HG03060 (cell line): ENCODE results near the gene DNAH2.

Experiments used
- ATAC-seq: cut with Tn5 transposase; IDR thresholded peaks from one replicate; pipeline ENCODE4 v1.9.1; 2021; ENCODE audit warnings: low read depth, moderate number of reproducible peaks; ENCODE audit not compliant: unreplicated experiment

Gene DNAH2

DNA sequence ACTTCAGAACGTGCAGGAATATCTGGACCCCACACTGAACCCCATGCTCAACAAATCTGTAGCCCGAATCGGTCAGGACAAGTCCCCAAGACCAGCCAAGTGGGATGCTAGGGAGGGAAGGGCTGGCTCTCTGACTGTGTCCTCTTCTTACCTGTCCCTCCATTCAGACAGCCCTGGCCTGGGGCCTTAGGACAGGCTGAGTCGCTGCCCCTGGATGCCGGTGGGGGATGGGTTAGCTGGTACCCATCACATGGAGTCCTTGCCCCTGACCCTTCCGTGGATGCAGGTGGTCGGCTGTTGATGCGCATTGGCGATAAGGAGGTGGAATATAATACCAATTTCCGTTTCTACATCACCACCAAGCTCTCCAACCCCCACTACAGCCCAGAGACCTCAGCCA is 100.5 kb downstream of the DNAH2 start:
- ATAC-seq = no peak

DNA sequence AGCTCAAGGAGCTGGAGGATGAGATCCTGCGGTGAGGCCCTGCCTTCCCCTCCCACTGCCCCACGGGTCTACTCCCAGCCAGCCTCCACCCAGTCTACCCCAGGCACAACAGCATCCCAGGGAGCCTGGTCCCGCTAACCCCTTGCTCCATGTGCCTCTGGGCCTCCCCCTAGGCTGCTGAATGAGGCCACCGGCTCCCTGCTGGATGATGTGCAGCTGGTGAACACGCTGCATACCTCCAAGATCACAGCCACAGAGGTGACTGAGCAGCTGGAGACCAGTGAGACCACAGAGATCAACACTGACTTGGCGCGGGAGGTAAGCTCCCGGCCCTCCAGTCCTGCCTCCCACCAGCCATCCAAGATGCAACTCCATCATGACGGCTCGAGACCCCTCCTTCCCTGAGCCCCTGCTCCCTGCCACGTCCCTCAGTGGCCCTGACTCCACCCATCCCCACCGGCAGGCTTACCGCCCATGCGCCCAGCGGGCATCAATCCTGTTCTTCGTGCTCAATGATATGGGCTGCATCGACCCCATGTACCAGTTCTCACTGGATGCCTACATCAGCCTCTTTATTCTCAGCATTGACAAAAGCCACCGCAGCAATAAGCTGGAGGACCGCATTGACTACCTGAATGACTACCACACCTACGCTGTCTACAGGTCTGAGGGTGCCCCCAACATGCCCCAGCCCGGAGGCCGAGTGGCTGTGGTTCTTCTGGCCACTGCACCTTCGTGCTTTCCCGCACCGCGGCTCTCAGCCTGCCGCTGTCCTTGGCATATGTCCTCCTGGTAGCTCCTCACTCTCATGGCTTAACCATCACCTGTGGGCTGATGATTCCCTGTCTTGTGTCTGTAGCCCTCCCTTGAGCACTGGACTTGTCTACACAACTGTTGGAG is 101.5 kb downstream of the DNAH2 start:
- ATAC-seq = no peak

DNA sequence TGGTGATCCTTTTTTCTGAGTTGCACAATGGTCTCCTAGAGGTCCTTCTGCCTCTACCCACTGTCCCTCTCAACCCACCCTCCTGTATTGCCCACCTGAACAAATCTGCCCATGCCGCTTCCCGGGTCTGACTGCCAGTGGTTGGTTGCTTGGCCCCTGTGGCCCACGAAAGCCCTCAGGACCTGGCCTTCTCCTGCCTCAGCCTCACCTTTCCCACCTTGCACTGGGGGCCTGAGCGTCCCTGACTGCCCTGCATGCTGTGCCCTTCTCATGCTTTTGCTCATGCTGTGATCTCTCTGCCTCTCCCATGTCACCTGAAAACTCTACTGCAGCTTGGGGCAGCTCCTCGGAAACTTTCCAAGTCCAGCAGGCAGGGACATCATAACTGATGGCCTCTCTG is 102.7 kb downstream of the DNAH2 start:
- no peak for ATAC-seq

DNA sequence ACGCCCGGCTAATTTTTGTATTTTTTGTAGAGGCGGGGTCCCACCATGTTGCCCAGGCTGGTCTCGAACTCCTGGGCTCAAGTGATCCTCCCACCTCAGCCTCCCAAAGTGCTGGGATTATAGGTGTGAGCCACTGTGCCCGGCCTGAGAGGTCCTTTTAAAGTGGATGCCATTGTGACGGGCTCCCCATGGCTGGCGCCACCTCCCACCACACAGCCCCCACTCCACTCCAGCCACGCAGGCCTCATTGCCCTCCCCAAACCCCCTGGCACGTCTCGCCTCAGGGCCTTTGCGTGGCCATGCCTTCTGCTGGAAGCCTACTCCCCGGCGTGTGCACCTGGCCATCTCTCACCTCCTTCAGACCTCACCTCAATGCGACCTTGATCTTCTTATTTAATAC is 104.6 kb downstream of the DNAH2 start:
- no peak for ATAC-seq

DNA sequence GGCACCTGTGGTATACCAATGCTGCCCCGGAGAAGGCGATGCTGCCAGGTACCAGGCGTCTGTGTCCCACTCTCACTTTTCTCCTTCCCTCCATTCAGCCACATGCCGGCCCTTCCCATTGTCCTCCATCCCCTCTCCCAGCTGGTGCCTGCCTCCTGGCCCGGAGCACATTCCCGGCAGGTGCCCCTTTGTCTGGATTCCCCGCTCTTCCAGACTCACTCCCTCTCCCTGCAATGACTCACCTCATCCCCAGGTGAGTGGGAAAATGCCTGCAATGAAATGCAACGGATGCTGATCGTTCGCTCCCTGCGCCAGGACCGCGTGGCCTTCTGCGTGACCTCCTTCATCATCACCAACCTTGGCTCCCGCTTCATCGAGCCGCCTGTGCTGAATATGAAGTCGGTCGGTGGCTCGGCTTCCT is 106.0 kb downstream of the DNAH2 start:
- no peak for ATAC-seq

DNA sequence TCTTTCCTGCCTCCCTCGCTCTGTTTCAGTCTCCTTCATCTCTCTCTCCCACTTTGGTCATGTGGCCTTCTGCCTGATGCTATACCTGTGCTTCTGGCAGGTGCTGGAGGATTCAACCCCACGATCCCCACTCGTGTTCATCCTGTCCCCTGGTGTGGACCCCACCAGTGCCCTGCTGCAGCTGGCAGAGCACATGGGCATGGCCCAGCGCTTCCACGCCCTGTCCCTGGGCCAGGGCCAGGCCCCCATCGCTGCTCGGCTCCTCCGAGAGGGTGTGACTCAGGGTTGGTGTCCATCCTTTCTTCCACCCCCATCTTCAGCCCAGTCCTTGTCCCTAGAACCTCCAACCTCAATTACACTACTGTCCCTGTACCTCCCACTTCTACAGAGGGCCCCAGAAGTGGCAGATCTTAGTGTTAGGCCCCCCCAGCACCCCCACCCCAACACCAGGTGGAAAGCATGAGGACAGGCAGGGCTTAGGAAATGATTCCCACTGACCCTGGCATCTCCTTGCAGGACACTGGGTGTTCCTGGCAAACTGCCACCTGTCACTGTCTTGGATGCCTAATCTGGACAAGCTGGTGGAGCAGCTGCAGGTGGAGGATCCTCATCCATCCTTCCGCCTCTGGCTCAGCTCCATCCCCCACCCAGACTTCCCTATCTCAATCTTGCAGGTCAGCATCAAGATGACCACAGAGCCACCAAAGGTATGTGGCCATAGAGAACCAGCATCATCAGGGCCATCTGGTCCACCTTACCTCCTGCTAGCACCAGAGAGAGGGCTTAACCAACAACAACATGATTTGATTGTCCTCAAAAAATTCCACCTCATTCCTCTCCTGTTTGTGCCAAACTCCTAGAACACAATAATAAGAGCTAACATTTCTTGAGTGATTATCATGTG is 106.7 kb downstream of the DNAH2 start:
- ATAC-seq = no peak

DNA sequence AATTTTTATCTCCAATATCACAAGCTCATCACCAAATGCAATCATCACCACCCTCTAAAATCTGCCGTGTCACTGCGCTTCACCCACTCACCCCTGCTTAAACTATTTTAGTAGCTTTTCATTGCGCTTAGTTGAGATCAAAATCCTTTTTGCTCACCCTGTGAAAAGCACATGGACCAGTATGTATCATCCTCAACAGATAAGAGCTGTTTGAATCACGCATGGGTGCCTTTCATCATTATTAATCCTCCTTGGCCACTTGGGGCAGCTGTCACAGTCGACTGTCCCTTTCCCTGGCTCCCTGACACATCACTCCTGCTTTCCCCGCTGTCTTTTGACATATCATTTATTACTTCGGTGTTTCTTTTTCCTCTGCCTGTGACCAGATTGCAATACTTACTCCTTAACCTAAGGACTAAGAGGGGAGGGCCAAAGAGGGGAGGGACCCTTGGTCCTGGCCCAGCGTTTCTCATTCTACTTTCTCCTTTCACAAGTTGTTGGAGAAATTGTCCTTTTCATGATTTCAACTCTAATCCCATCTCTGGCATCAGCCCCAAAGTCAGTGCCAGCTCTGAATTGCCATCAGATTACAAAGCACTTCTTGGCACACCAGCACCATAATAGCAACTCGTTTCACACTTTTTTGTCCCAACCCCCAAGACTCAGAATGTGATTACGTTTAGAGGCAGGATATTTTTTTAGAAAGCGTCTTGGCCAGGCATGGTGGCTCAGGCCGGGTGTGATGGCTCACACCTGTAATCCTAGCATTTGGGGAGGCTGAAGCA is 107.9 kb downstream of the DNAH2 start:
- ATAC-seq = no peak

DNA sequence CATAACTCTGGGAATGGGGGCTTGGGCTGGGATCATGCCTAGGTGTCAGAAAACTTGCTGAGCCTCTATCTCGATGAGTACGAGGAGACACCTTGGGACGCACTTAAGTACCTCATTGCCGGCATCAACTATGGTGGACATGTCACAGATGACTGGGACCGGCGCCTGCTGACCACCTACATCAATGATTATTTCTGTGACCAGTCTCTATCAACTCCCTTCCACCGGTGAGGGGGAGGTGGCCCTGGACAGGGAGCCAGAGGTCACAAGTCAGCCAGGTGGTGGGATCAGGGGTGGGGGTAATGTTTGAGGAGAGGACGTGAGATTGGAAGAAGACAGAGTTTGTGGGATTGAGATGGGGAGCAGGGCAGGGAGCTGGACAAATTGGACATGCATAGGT is 113.1 kb downstream of the DNAH2 start:
- no peak for ATAC-seq

DNA sequence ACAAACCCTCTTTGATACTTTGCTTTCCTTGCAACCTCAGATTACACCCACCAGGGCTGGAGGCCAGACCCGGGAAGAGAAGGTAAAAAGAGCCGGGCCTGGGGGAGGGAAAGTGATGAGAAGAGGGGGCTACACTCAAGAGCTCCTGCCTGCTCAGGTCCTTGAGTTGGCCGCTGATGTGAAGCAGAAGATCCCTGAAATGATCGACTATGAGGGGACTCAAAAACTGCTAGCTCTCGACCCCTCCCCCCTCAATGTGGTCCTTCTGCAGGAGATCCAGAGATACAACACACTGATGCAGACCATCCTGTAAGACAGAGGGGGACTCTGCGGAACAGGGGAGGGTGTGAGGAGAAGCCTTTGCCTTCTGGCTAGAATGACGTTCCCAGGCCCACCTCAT is 113.7 kb downstream of the DNAH2 start:
- no peak for ATAC-seq

DNA sequence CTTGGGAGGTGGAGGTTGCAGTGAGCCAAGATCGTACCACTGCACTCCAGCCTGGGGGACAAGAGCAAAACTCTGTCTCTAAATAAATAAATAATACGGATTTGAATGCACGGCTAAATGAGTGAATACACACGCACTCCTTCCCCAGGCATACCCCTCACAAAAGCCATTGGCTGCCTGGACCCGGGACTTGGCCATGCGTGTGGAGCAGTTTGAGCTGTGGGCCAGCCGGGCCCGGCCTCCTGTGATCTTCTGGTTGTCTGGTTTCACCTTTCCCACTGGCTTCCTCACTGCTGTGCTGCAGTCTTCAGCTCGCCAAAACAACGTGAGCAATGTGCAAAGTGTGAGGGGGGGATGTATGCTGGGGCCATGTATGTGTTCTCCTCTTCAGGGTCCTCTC is 114.9 kb downstream of the DNAH2 start:
- ATAC-seq = no peak

DNA sequence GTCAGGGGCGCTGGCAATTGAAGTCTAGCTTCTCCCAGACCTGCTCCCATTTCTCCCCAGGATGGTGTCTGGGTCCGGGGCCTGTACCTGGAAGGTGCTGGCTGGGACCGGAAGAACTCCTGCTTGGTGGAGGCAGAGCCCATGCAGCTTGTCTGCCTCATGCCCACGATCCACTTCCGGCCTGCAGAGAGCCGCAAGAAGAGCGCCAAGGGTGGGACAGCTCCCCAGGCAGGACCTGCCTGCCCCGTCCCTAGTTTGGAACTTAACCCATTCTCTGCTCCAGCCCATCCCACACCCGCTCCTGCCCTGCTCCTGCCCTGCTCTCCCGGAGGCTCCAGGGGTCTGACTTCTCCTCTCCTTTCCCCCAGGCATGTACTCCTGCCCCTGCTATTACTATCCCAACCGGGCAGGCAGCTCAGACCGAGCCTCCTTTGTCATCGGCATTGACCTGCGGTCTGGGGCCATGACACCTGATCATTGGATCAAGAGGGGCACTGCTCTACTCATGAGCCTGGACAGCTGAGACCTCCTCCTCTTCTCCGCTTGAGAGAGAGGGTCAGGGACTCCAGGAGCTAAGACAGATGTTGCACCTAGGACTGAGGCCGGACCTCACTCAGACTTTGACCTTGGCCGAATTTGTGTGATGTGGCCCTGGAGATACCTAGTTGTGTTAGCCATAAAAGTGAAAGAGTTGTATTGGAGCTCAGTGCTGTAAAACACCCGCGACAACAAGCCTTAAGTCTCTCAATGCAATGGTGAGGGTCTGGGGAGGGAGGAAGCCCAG is 115.7 kb downstream of the DNAH2 start:
- no peak for ATAC-seq

DNA sequence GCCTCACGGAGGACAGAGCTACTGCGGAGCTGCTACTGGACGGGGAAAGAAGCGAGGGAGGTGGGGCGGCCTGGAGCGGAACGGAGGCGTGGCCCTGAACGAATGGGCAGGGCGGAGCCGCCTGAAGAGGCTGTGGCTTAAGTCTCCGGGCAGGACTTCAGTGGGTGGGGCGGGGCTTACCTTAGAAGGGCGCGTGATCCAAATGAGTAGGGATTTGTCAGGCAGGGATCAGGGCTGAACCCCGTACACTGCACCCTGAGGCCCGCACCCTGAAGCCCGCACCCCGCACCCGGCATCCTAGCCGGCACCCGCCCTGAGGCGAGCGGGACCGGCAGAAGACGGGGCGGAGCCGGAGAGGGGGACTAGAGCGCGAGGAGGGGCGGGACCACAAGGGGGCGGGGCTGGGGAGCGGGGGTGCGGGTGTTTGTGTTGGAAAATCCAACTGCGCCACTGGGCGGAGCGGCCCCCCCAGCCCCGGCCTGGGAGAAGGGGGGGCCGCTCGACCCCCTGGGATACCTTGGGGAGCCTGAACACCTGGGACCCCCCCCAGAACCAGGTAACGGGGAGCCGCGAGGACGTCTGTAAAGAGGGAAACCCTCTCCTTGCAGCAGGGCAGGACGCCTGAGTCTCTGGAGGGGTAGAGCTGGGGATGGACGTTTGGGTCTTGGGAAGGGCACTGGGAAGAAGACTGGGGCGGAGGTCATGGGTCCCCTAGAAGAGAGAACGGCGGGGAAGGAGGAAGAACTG is 116.4 kb downstream of the DNAH2 start, which contains the start of gene KDM6B:
Gene KDM6B, plus strand, starts transcription at position 423 of the 747 bp plus-strand sequence. CDS start 11,338 bp downstream, outside the sequence.
- ATAC-seq = no peak

DNA sequence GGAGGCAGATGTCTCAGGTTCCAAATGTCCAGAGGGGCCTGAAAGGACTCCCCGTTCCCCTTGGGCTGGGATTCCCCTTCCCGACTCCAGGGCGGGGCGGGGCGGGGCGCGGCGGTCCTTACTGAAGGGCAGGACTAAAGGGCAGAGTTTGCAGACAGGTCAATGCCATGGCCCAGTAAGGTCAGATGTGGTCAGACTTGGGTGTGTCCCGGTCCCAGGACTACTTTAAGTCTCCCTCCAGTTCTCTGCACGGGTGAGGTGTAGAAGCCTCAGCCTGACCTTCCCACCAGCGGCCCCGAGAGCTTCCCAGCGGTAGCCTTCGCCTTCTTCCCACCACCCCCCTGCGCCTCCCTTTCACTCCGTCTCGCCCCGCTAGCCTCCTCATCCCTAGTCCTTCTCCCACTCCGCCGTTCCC is 117.0 kb downstream of the DNAH2 start:
- no peak for ATAC-seq

DNA sequence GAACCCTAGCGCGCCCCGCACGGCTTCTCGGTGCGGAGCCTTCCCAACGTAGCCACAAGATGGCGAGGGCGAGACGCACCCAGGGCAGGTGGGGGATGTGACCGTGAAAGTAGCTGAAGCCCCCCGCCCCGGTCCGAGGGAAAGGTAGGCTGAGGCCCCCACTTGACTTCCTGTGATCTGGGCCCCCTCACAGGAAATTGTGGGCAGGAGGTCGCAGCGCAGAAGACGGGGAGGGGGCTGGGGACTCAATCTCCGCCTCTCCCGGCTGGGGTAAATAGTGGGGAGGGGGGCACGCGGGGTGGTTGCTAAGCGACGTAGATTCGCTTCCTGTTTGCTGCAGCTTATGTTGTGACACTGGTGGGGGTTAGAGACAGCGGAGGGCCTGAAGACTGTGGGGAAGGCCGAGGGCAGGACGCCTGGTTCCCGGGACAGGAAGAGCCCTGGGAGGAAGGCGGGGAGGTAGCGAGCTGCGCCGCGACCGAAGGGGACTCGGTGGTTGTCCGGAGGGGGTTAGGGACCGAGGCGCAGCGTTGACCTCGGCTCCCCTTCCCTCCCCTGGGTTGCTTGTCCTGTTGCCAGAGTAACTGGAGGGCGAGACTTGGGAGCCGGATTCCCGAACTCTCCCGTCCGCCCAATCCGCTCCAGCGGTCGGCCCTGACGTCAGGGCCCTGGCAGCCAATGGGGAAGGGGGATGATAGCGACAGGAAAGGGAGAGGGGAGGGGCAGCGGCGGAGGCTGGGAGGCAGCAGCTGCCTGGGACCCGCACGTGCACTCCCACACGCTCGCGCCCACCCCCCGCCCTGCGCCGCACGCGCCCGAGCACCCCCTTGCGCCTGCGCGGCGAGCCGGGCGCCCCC is 117.6 kb downstream of the DNAH2 start:
- ATAC-seq = no peak

DNA sequence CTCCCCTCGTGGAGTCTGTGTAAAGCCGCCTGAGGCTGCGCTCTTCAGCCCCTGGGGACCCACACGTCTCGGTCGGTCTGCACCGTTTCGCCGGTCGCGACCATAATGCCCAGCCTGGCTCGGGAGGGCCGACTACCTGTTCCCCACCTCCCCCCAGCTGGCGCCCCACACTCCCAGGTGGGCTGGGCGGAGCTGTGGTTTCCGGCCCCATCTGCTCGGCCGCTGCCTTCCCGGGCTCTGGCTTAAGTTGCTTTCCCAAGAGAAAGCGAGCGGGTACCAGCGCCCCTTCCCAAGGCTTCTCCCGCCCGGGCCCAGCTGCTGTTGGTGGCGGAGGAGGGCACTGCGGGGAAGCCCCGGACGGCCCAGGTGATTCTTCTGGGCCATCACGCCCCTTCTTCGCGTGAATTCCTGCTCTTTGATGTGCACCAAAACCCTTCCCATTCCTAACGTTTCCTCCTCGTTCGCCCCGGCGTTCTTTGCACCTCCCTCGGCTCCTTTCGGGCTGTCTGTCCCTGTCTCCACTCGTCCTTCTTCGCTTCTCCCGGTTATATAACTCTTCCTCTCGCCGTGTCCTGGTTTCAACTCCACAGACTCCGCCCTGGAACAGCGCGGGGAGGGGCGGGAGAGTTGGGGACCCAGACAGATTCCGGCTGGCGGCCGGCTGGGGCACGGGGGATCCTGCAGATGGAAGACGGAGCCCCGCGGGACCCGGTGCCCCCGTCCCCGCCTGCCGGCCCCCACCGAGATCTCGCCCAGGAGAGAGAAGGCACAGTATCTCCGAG is 118.5 kb downstream of the DNAH2 start:
- no peak for ATAC-seq

DNA sequence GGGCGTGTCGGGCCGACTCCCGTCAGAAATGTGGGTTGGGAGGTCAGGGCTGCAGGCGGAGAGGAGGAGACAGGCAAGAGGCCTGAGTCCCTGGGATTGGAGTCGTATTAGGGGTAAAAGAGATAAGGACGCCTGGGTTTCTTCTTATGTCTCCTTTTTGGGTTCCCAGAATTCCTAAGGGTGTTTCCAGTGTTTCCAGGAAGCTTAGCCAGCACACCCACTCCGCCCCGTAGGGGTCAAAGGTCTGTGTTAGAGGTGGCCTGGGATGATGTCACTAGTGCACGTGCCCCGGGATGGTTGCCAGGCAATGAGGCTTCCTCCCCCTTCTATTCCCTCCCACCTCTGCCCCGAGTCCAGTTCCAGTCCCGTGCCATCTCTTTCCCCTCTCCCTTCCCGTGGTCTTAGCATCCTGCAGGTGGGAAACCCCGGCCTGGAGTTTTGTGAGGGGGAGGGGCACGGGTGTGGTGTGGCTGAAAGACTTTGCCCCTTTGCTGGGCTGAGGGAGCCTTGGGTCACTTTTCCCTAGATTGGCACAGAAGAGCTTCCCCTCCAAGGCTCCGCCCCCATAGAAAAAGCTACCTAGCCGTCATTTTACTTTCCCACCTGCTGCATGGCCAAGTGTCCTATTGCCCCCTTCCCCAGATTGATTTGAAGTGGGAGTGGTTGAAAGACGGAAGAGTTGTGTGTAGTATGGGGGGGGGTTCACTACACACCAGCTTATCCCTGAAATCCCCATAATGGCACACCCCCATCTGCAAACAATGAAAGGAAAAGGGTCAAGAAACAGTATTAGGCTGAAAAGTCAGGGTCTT is 119.3 kb downstream of the DNAH2 start:
- no peak for ATAC-seq
